Astrocyte of the spinal cord (primary cell): ENCODE results near the gene COL8A1.

Experiments
- DNase-seq: peaks from one replicate; pipeline ENCODE4 v3.0.0; 2011; ENCODE audit warnings: low read depth, low spot score
- H3K4me3 ChIP-seq: 2 replicates; pipeline ENCODE4 v1.5.1; 2011; ENCODE audit warnings: low read depth, mild to moderate bottlenecking, low read length, moderate library complexity
- CTCF ChIP-seq: IDR thresholded peaks from 2 replicates; pipeline ENCODE4 v1.5.1; 2012; ENCODE audit warnings: low read depth, mild to moderate bottlenecking, low read length, inconsistent platforms
- in situ Hi-C: cut with HindIII; loops from 2 replicates; pipeline ENCODE4 v1.10.0; 2017; ENCODE audit warnings: low sequenced_read_pairs

The COL8A1 gene

DNA sequence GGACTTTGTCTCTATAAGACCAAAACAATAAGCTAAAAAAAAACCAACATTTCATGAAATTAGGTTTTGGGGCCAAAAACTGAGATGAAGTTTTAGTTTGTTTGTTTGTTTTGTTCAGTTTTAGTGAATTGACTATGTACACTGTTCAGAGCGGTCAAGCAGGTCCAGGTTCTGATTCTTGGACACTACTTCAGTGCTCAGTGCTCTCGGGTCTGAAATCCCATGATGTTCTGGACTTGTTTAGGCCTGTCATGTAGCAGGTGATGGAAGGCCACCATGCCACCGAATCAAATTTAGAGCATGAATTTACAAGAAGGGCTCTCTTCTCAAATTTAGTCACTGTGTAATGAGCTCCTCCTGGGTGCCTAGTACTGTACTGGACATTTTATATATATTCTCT lies 45.5 kb downstream of the COL8A1 start:
- no peak for TF ChIP-seq CTCF
- in situ Hi-C loops: no loop called here
- DNase-seq: no peak
- no peak overlapping the region for H3K4me3 ChIP-seq

DNA sequence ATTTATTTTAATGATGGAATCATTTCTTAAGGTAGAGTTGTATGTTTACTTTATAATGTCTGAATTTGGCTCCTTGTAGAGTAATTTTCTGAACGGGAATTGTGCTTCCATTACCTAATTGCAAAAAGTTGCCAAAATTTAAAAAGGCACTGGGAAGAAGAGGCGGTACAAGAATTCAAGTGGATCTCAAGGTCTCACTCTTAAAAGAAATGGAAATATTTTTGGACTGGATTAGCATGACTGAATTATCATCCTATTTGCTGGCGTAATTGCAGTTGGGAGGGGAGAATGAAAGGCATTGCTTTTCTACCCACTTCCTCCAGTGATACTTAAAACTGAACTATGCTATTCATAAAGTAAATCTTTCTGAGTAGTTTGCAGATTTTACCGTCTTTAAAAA lies 46.2 kb downstream of the COL8A1 start:
- in situ Hi-C loops: no loop called here
- TF ChIP-seq CTCF: no peak
- no peak overlapping the region for H3K4me3 ChIP-seq
- DNase-seq: no peak

DNA sequence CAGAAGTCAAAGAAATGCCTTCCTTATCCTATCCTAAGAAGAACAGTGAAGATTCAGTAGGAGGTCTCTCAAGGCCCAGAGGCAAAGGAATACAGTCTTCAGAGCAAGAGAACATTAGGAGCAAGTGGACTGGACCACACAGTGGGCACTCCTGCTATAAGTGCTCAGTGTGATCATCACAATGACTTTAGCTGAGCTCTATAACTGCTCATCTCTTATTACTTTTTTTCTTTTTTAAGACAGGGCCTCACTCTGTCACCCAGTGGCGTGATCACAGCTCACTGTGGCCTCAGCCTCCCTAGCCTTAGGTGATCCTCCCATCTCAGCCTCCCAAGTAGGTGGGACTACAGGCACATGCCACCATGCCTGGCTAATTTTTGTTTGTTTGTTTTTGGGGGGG lies 48.1 kb downstream of the COL8A1 start:
- TF ChIP-seq CTCF: no peak
- no peak for DNase-seq
- in situ Hi-C loops: no loop called here
- H3K4me3 ChIP-seq: no peak overlapping the region

DNA sequence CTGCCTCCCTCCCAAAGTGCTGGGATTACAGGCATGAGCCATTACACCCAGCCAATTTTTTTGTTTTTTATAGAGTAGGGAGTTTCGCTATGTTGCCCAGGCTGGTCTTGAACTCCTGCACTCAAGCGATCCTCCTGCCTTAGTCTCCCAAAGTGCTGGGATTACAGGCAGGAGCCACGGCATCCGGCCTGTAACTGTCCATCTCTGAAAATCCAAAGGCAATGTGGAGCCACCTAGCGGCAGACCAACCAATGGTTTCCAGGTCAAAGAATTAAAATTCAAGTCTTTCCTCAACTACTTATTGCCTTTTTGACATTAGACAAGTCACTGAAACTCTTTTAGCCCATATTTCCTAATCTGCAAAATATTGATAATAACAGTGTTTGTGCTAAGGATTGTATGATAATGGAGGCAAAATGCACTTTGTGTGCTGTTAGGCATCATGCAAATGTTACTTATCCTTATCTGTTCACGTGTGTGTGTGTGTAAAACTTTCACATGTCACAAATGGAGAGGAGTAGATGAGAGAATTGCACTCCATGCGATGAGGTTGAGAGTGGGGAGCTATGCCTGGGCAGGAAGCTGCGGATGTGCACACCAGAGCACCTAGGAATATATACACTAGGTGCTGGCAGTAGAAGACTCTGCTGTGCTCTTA lies 48.7 kb downstream of the COL8A1 start:
- peak; percentile 76 for DNase-seq
- H3K4me3 ChIP-seq: no peak overlapping the region
- in situ Hi-C loops: no loop called here
- peak; percentile 64 for TF ChIP-seq CTCF

DNA sequence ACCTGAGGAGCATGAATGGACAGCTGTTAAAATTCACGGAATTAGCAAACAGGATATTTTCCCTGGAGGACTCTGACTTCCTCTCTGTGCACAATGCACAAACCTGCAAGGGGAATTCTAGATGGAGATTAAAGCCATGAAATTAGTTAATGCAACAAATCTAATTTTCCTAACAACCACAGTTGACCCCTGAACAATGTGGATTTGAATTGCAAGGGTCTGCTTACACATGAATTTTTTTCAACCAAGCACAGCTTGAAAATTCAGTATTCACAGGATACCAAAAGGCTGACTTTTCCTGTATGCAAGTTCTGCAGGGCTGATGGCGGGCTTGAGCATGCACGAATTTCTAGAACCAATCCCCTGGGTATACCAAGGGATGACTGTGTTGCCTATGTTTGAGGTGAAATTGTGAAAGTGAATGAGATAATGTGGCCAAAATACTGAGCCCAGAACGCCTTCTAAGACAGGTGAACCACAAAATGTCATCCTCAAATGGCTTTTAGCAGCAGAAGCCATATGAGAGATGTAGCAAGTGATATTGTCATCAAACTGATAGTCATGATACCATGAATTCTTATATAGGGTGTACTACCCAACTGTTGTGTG lies 52.5 kb downstream of the COL8A1 start:
- no peak for DNase-seq
- H3K4me3 ChIP-seq: no peak overlapping the region
- TF ChIP-seq CTCF: no peak
- in situ Hi-C loops: no loop called here

- TF ChIP-seq CTCF: no peak
- H3K4me3 ChIP-seq: no peak overlapping the region
- in situ Hi-C loops: no loop called here
- no peak for DNase-seq
Measured at GRCh38 chr3:99693636-99694035, 55.2 kb downstream of the COL8A1 start.
